GM18502 (cell line): ENCODE measurements around the gene MAX.

Experiments used
- ATAC-seq: cut with Tn5 transposase; IDR thresholded peaks from one replicate; pipeline ENCODE4 v1.9.1; 2021; ENCODE audit warnings: mild to moderate bottlenecking; ENCODE audit not compliant: unreplicated experiment, poor library complexity

MAX gene, protein sequence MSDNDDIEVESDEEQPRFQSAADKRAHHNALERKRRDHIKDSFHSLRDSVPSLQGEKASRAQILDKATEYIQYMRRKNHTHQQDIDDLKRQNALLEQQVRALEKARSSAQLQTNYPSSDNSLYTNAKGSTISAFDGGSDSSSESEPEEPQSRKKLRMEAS

DNA sequence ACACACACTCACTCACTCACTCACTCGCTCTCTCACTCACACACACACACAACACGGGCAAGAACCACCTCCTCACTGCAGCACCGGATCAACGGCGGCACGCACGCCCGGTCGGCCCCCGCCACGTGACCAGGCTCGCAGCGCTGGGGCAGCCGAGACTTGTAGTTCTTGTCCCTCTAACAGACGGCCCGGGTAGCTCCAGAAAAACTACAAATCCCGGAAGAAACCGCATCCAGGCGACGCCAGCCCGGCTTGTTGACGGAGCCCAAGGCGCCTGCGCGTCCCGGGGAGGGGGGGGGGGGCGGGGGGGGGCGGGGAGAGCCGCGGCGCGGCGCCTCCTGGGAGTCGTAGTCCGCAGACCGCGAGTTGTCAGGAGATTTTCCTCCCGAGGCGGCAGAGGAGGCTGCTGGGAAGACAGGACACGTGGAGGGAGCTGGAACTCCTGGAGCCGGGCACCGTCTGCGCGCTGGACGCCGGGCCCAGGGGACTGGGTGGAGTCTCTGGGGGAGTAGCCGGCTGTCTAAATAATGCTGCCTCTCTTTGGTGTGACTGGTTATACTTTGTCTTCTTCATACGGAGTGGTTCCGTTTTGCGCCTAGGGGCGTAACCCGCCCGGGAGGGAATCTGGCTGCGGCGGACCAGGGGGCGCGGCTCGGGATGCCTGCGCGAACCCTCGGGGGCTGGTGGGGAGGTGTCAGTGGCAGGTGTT is at the start of gene MAX:
Gene MAX (minus strand): TSS at position 77 of the 709 bp plus-strand sequence. CDS start 178 bp downstream, outside the sequence.
- ATAC-seq = peak; percentile 83

DNA sequence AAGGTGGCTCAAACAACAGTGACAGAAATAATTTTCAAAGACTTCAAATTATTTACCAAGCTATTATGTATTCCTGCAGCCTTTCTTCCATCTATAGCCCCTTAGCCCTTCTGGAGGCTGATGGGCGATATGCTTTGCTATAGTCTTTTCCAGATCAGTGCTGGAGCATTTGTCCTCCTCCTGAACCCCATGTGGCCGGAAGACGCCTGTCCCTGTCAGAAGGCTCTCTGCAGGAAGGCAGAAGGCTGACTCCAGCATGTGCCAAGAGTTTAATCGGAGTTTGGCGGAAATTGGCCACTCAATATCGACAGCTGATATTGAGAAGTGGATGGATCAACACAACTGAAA is 49.3 kb upstream of the MAX start:
- ATAC-seq = no peak

DNA sequence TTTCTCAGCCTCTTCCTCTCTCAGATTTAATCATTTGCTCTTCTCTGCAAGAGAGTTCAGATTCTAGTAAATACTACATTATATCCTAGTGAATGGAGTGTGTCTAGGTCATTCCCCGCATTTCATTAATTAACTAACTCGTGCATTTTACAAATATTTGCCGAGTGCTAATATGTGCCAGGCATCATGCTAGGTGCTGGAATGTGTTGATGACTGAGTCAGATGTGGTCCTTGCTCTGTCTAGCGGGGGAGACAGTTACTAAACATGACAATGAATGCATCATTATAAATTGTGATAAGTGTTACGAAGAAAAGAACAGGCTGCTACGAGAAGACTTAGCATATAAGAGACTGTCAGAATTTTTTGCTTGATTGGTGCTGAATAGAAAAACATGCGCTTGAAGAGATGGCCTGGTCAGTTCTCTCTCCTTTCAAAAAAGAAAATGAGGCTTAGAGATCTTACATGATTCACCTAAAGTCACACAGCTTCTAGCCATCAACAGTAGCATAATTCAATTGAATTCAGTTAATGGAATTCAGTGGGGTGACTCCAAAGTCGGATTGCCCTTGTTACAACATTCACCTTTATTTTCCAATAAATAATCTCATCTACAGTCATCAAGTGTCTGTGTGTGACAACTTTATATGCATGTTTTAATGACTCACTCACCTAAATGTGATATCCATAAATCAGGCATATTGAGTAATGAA is 48.7 kb upstream of the MAX start:
- no peak for ATAC-seq

DNA sequence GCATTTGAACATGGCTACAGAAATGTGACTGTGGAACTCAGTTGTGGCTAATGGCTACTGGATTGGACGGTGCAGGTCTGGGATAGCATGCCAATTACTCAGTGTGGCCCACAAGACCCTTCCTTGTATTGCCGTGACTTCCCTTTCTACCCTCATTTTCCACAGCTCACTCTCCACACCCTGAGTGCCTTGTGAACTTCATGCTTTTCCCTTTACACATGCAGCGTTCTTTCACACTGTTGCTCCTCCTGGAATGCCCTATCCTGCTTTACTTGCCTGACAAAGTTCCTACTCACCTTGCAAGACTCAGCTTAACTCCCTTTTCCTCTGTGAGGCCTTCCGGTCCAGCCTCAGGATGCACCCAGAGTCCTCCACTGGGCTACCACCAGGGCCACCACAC is 46.8 kb upstream of the MAX start:
- ATAC-seq = no peak

DNA sequence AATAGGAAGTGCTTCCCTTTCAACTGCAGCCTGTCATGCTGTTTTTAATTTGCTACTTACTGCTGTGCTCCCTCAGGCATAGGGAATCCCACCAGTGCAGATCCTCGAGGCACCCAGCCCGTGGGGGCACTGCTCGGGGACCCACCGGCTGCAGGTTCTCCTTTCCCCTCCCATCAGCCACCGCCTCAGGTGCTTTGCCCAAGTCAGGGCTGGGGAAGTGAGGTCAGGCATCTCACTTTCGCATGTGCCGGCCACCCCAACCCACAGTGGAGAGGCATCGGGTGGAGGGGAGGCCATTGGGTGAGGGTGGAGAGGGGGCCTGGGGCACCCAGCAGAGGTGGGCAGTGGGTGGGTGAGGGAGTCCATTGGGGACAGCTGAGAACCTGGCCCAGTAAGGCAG is 41.9 kb upstream of the MAX start:
- no peak for ATAC-seq

DNA sequence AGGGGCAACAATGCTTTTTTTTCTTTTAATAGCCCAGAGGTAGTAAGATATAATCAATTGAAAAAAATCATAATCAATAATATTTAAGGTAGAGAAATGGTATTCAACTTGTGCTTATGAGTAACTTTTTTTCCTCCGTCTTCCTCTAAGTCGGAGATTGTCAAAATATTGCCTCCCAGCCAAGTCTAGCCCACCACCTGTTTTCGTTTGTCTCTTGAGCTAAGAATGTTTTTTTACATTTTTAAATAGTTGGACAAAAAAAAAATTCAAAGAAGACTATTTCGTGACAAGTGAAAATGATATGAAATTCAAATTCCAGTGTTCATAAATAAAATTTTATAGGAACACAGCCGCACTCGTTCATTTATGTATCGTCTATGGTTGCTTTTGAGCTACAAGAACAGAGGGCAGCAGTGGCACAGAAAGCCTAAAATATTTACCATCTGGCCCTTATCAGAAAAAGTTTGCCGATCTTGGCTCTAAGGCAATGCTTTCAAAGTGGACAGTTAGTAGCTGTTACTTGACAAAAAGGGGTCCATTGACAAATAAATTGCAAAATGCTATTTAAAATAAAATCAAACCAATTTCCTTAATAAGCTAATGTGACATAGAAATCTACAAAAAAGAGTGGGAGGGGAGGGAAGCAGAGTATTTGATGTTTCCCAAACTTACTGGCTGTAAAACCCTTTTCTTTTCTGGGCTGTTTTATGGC is 40.8 kb upstream of the MAX start:
- ATAC-seq = no peak

DNA sequence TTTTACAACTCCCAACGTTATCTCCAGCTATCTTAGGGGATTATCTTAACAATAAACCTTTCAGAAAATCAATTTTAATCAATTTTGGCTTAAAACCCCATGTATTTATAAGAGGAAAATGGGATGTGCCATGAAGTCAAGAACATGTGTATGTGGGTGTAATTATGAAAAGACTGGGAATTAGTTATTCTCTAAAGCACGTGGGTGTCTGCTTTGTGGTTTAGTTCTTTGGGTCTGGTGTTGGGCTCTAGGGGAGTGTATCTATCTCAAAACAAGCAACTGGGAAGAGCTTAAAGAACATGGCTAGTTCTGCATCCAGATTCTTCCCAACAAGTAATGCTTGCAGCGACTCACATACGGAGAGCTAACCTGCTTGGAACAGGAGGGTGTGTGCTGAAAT is 40.1 kb upstream of the MAX start:
- ATAC-seq = no peak

DNA sequence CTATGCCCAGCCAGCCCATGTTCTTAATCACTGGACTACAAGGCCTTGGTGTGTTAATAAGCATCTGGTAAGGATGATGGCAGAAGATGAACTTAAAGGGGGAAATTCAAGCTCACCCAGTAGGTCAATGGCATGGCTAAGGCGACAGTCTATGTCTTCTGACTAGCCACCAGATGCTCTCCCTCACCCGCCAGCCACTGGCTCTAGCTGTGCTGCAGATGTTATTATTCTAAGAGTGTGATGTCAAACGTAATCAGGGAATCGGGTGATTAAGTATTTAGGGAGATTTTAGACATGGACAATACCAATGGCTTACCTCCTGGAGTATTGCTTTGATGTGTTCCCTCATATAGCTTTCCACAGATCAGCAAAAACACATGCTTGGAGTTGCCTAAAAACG is 39.2 kb upstream of the MAX start:
- no peak for ATAC-seq

DNA sequence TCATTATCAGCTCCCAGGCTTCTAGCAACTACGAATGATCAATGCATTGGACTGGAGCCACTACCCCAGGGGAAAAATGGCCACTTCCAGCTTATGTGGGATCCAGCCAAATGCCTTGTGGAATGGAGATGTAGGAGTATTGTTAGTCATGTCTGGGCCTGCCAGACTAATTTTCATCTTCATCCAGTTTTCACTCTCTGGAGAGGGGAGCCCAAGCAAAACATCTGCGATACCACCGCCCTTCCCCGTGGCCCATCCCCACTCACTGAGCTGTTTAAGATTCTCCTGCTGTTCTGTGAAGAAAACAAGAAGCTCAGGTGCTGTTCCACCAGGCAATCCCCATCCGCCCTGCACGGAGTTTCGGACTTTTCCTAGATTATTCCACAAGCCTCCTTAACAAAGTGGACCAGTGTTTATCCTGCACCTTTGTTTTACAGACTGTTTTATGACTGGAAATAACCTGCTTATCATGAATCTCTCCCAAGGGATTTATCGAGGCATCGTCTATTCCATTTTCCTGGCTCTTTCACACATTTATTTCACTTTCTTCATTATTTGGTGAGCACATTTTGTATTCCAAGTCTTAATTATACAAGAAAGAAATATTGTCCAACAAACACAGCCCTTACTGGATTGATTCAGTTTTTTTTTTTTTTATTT is 35.5 kb upstream of the MAX start:
- ATAC-seq = no peak

DNA sequence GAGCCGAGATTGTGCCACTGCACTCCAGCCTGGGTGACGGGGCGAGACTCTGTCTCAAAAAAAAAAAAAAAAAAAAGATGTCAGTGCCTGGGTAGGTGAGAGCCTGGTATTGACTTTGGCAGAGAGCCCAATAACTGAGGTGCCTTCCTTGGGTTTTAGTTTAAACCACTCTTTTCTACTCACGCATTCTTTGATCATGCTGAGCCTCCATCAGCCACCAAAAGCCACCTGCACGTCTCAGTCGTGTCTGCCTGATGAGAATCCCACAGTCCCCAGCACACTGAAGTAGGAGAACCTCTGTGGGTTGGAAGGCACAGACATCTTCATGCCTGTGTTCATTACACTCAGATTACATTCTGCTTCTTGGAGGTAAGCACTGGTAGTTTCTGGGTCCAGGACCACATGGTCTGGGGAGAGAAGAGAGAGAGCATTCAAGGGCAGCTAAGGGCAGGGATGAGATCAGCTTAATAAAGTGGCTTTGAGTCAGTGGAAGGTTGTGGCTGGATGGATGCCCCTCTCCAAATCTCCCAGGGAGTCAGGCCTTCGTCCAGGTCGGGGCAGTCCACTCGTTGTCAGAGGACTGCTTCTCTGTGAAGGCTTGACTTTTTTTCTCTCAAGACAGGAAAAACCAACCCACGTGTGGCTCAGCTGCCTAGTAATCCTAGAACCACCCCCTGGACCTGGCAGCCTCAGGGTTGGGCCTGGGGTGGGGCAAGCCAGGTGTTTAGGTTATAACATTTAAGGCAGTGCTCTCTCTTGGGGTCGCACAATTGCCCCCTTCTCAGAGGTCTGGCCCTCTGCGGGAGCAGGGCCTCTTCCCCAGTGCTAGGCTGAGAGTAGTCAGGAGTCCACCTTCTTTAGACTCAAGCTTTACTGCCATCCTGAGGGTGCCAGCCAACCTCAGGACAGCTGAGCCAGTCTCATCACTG is 32.6 kb upstream of the MAX start:
- no peak for ATAC-seq

DNA sequence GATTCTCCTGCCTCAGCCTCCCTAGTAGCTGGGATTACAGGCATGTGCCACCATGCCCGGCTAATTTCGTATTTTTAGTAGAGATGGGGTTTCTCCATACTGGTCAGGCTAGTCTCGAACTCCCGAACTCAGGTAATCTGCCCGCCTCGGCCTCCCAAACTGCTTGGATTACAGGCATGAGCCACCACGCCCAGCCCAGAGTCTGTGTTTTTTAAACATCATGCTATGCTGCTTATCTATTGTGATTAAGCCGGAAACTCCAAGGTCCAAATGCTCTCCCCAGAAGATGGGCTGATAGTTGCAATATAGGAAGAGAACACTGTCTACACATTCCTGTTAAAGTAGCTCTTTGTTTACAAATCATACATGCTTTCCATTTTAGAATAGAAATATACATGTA is 30.5 kb upstream of the MAX start:
- no peak for ATAC-seq

DNA sequence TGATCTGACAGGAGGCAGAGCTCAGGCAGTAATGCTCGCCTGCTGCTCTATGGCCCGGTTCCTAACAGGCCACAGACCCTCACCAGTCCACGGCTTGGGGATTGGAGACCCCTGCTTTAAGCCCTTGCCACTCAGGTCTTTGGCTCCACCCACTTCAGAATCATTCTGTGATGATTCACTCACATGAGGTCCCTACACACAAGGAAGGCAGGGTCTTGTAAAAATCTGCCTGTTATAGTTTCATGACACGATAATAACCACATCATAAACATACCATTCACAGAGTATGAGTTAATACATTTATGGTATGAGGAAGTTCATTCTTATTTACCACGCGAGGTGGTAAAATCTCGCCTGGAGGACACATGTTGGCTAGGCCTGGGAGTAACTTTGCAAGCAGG is 29.0 kb upstream of the MAX start:
- ATAC-seq = no peak

DNA sequence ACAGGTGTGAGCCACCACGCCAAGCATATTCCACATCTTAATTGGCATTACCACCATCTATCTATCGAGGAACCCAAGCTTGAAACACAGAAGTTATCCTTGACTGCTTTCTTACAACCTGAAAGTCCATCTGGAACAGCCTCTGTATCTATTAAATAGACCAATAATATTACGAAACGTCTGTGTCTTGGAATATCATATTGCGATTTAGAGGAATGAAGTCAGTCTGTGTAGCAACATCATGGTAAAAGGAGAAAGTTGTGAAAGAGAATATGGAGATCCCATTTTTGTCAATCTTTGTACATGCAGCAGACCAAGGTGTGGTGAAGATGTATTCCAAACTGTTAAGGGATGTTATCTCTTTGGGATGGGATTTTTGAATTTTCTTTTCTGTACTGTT is 25.8 kb upstream of the MAX start:
- no peak for ATAC-seq

DNA sequence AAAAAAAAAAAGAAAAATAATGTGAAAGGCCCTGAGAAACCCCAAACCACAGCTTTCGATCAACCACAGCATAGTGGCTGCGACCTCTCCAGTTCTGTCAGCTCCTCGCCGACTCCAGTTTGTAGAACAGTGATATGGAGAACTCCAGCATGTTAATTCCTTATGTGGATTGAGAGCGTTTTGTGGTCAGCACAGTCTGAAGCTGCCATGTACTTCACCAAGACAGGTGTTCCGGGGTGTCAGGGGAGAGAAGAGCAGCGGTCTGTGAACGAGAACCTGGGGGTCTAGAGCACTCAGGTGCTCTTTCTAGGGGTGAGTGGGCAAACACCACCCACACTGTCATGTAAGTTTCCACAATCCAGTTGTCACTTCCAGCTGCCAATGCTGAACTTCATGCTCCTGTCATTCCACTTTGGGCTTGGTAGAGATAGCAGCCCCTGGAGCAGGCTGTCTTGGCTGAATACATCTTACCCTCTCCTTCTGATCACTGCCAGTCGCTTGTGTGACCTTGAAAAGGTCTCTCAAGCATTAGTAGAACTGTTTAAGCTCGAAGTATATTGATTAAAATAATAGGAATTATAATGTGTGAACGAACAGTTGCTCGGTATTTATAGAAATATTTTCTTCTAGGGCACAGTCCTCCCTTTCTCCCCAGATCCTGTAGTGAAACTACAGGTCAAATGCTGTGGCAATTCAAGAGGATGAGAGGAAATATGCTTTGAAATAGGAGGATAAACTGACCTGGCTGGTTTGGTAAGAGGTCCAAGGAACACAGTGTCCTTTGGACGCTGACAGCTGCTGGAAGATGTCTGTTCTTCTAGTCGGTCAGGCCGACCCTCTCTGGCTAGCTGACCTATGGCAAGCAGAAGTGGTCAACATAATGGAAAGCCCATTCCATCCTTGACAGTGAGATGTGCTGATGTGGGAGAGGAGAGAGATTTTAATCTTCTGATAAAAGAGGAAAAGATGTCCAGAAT is 15.7 kb upstream of the MAX start:
- no peak for ATAC-seq

DNA sequence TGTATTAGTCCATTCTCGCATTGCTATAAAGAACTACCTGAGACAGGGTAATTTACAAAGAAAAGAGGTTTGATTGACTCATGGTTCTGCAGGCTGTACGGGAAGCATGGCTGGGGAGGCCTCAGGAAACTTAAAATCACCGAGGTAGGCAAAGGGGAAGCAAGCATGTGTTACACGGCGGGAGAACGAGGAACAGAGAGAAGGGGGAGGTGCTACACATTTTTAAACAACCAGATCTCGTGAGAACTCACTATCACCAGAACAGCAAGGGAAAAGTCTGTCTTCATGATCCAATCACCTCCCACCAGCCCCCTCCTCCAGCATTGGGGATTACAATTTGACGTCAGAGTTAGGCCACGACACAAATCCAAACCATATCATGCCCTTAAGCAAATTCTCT is 13.3 kb upstream of the MAX start:
- ATAC-seq = no peak

DNA sequence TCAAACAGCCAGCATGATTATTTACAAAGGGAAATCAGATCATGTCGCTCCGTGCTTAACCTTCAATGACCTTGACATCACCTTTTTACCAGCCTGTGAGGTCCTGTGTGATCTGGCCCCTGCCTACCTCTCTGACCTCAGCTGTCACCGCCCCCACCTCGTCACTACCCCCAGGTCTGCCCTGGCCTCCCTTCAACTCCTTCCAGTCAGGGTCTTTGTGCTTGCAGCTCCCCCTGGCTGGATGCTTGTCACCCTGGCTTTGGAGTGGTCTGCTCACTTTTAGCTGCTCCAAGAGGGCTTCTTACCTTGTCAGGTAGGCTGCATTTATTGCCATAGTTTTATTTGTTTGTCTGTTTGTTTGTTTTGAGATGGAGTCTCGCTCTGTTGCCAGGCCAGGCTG is 8.2 kb upstream of the MAX start:
- ATAC-seq = no peak

DNA sequence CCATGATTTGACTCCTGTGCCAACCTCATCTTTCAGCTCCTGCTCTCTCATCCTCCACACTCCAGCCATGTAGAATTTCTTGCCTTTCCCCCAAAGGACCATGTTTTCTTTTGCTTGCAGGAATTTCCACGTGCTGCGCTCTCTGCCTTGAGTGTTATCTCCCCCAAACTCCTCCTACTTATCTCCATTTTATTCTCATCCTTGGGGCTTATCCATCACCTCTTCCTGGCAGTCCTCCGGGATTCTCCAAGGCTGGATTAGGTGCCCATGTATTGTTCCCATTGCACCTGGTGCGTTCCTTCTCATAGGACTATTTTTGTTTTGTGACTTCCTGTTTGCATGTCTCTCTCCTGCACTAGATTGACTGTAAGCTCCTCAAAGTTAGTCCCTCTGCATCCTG is 7.0 kb upstream of the MAX start:
- no peak for ATAC-seq

DNA sequence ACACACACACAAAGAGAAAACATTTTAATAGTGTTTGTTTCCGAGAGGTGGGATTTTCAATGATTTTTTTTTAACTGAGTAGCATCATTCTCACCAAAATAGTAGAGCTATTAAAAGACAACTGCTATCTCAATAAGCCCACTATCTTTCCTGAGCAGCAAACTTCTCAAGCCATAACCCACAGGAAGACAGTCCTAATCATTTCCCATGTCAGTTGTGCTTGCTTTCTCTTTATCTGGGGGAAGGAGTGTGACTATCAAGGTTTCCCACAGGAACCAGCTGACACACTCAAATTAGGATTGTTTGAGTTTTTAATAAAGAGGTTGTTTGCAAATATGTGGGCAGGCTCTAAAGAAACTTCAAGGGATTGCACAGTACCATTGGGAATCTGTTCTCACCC is 4.9 kb upstream of the MAX start:
- no peak for ATAC-seq

DNA sequence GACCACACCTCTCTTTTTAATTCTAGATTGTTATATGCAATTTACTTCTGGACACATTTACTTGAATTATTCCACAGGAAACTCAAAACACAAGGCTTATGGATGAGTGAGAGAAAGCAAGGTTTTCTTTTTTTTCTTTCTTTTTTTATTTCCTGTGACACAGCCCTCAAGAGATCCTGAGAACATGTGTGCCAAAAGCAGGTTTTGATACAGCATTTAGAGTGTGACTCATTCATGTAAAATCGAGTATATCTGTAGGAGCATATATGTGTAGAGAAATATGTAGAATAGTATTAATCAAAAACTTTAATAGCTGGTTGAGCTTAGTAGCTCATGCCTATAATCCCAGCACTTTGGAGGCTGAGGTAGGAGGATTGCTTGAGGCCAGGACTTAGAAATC is 4.4 kb upstream of the MAX start:
- no peak for ATAC-seq
